GM21515 (cell line): Measurements from ENCODE around the gene HOXD8.

ENCODE experiments used
- ATAC-seq: cut with Tn5 transposase; IDR thresholded peaks from one replicate; pipeline ENCODE4 v1.9.1; 2021; ENCODE audit not compliant: unreplicated experiment

The HOXD8 gene

GRCh38 chr2:176102309-176102866, 27.1 kb upstream of the HOXD8 start:
- no peak for ATAC-seq

GRCh38 chr2:176103194-176103593, 26.3 kb upstream of the HOXD8 start:
- ATAC-seq = no peak

GRCh38 chr2:176103742-176104315, 25.7 kb upstream of the HOXD8 start:
- no peak for ATAC-seq

- no peak for ATAC-seq
Measured at GRCh38 chr2:176104316-176105077, 25.0 kb upstream of the HOXD8 start.

- no peak for ATAC-seq
Measured at GRCh38 chr2:176105078-176105729, 24.3 kb upstream of the HOXD8 start.

GRCh38 chr2:176105730-176106580, 23.6 kb upstream of the HOXD8 start:
- no peak for ATAC-seq

GRCh38 chr2:176106581-176107539, 22.6 kb upstream of the HOXD8 start, which contains the start of gene HOXD11:
Gene HOXD11 (plus strand): TSS chr2:176107280. CDS start chr2:176107356, 76 bp downstream.
- no peak for ATAC-seq

GRCh38 chr2:176107731-176108181, 21.7 kb upstream of the HOXD8 start:
- ATAC-seq = no peak

- no peak for ATAC-seq
Measured at GRCh38 chr2:176109192-176109901, 20.2 kb upstream of the HOXD8 start.

- ATAC-seq = no peak
Measured at GRCh38 chr2:176109946-176110345, 19.6 kb upstream of the HOXD8 start.

GRCh38 chr2:176110415-176111308, 18.8 kb upstream of the HOXD8 start:
- ATAC-seq = no peak

- ATAC-seq = no peak
Measured at GRCh38 chr2:176111309-176111663, 18.2 kb upstream of the HOXD8 start.

- ATAC-seq = no peak
Measured at GRCh38 chr2:176111846-176112374, 17.6 kb upstream of the HOXD8 start.

GRCh38 chr2:176112375-176113302, 16.9 kb upstream of the HOXD8 start:
- ATAC-seq = no peak

GRCh38 chr2:176114120-176114929, 15.2 kb upstream of the HOXD8 start:
- no peak for ATAC-seq
